ENCODE measurements around the gene STX2.

DNA sequence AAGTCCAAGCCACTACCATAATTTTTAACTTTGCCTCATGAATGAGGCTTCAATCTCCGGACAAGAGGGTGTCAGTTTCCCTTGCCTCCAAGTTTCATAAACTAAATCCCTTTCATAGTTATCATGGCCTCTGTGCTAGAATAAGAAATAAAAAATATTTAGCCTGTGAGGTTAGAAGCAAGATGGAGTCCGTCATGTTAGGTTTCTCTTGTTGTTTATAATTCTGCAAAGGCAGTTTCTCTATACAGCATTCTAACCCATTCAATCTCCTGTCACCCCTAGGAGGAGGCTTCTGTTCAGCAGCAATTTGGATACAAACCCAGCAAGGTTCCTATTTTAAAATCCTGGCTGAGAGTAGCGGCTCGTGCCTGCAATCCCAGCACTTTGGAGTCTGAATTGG lies 17.0 kb upstream of the STX2 start:
- TF ChIP-seq CTCF (IDR thresholded peaks at IDR 0.05; ENCODE audit: insufficient read depth, low read length, poor library complexity, severe bottlenecking) (no peak), EZH2phosphoT487 (conservative IDR thresholded peaks at IDR 0.05; ENCODE audit: low read length) (no peak)

Data from SU-DHL-6 (cell line).